Measurements from ENCODE around the gene ANKRD7.

ANKRD7 gene

GRCh38 chr7:118183428-118183785, 41.1 kb upstream of the ANKRD7 start:
- Histone ChIP-seq H4K8ac (ENCODE audit: low read depth, low read length) (peak overlapping the region; percentile 64), H3K4me1 (ENCODE audit: control insufficient read depth in 1 of 2, insufficient read depth in 2 of 2, low read length in 2 of 2) (peaks cover 3 to 6% of the 10 kb centered on the region in 2 experiments), H3K14ac (ENCODE audit: low read length) (peak overlapping the region; percentile 46), H3K27ac (ENCODE audit: low read depth, low read length) (peak overlapping the region; percentile 72), H3K4ac (ENCODE audit: low read depth, low read length) (peak overlapping the region; percentile 38), H3K36me3 (ENCODE audit: control insufficient read depth in 1 of 2, insufficient read depth in 2 of 2, low read length in 2 of 2) (peaks cover 3% of the 10 kb centered on the region in 2 experiments), H4K12ac (ENCODE audit: low read depth, low read length) (peak overlapping the region; percentile 85), H2AFZ (ENCODE audit: insufficient read depth, low read length, poor library complexity) (no peak overlapping the region), H2BK5ac (ENCODE audit: low read depth, low read length, poor library complexity) (peak overlapping the region; percentile 42), H2BK12ac (ENCODE audit: low read length) (no peak overlapping the region), H4K91ac (ENCODE audit: low read depth, low read length) (peak overlapping the region; percentile 82), H2AK5ac (ENCODE audit: low read length) (peak overlapping the region; percentile 23), H3K18ac (ENCODE audit: low read length) (no peak overlapping the region), H3K9me3 (ENCODE audit: insufficient read depth, low read depth, low read length) (no peaks in the 10 kb centered on the region), H3K79me1 (ENCODE audit: low read length) (peaks cover 6% of the 10 kb centered on the region), H3K27me3 (ENCODE audit: insufficient read depth, low read length) (no peaks in the 10 kb centered on the region), H3K4me3 (ENCODE audit: low read depth, low read length) (peak overlapping the region; percentile 72), H3K4me2 (ENCODE audit: low read length) (peak overlapping the region; percentile 75), H2BK120ac (ENCODE audit: insufficient read depth, low read length, poor library complexity) (no peak overlapping the region), H3K9ac (ENCODE audit: low read length) (peak overlapping the region; percentile 96), H3K79me2 (ENCODE audit: control insufficient read depth, insufficient read depth, low read length, poor library complexity) (peaks cover 4% of the 10 kb centered on the region), H3K23ac (ENCODE audit: low read length) (no peak overlapping the region)
- WGBS (ENCODE audit: extremely low coverage, insufficient coverage, insufficient read length): no CpG with 5 or more reads among the region's 15 CpGs
- no peak for DNase-seq

GRCh38 chr7:118183786-118184564, 40.5 kb upstream of the ANKRD7 start, which contains the start of gene LSM8:
TSS of gene LSM8 (plus strand) at chr7:118184164. CDS start at chr7:118184224, 60 bp downstream.
- peak within 1 kb of the TSS; percentile 82 for H4K91ac ChIP-seq (ENCODE audit: low read depth, low read length)
- peak within 1 kb of the TSS; percentile 75 for H3K4me2 ChIP-seq (ENCODE audit: low read length)
- peak within 1 kb of the TSS; percentile 86 for H3K27ac ChIP-seq (ENCODE audit: low read depth, low read length)
- no peak within 1 kb of the TSS for H3K23ac ChIP-seq (ENCODE audit: low read length)
- peak; percentile 99 to 100 for DNase-seq
- peaks cover 6% of the 10 kb centered on the region for H3K79me1 ChIP-seq (ENCODE audit: low read length)
- peak within 1 kb of the TSS; percentile 88 for H3K14ac ChIP-seq (ENCODE audit: low read length)
- peak within 1 kb of the TSS; percentile 96 for H4K8ac ChIP-seq (ENCODE audit: low read depth, low read length)
- peak within 1 kb of the TSS; percentile 85 for H4K12ac ChIP-seq (ENCODE audit: low read depth, low read length)
- H3K18ac ChIP-seq (ENCODE audit: low read length): peak within 1 kb of the TSS; percentile 73
- WGBS (ENCODE audit: extremely low coverage, insufficient coverage, insufficient read length): no CpG with 5 or more reads among the region's 62 CpGs
- H2BK120ac ChIP-seq (ENCODE audit: insufficient read depth, low read length, poor library complexity): peak within 1 kb of the TSS; percentile 84
- peaks cover 5 to 6% of the 10 kb centered on the region in 2 experiments for H3K36me3 ChIP-seq (ENCODE audit: control insufficient read depth in 1 of 2, insufficient read depth in 2 of 2, low read length in 2 of 2)
- H3K4ac ChIP-seq (ENCODE audit: low read depth, low read length): peak within 1 kb of the TSS; percentile 89
- H3K4me3 ChIP-seq (ENCODE audit: low read depth, low read length): peak within 1 kb of the TSS; percentile 91
- no peak within 1 kb of the TSS for H2BK12ac ChIP-seq (ENCODE audit: low read length)
- no peaks in the 10 kb centered on the region for H3K9me3 ChIP-seq (ENCODE audit: insufficient read depth, low read depth, low read length)
- H2BK5ac ChIP-seq (ENCODE audit: low read depth, low read length, poor library complexity): peak within 1 kb of the TSS; percentile 58
- H3K4me1 ChIP-seq (ENCODE audit: control insufficient read depth in 1 of 2, insufficient read depth in 2 of 2, low read length in 2 of 2): peaks cover 3 to 6% of the 10 kb centered on the region in 2 experiments
- peak within 1 kb of the TSS; percentile 77 for H2AFZ ChIP-seq (ENCODE audit: insufficient read depth, low read length, poor library complexity)
- H3K9ac ChIP-seq (ENCODE audit: low read length): peak within 1 kb of the TSS; percentile 96
- no peaks in the 10 kb centered on the region for H3K27me3 ChIP-seq (ENCODE audit: insufficient read depth, low read length)
- H3K79me2 ChIP-seq (ENCODE audit: control insufficient read depth, insufficient read depth, low read length, poor library complexity): peaks cover 4% of the 10 kb centered on the region
- peak within 1 kb of the TSS; percentile 23 for H2AK5ac ChIP-seq (ENCODE audit: low read length)

GRCh38 chr7:118184565-118184940, 40.0 kb upstream of the ANKRD7 start:
- no peak overlapping the region for H4K8ac ChIP-seq (ENCODE audit: low read depth, low read length)
- H3K36me3 ChIP-seq (ENCODE audit: control insufficient read depth in 1 of 2, insufficient read depth in 2 of 2, low read length in 2 of 2): peaks cover 11 to 12% of the 10 kb centered on the region in 2 experiments
- H4K12ac ChIP-seq (ENCODE audit: low read depth, low read length): no peak overlapping the region
- peaks cover 3 to 6% of the 10 kb centered on the region in 2 experiments for H3K4me1 ChIP-seq (ENCODE audit: control insufficient read depth in 1 of 2, insufficient read depth in 2 of 2, low read length in 2 of 2)
- H3K4me2 ChIP-seq (ENCODE audit: low read length): peak overlapping the region; percentile 68
- H3K4me3 ChIP-seq (ENCODE audit: low read depth, low read length): peak overlapping the region; percentile 91
- H3K79me2 ChIP-seq (ENCODE audit: control insufficient read depth, insufficient read depth, low read length, poor library complexity): peaks cover 4% of the 10 kb centered on the region
- no peak overlapping the region for H2BK5ac ChIP-seq (ENCODE audit: low read depth, low read length, poor library complexity)
- no peak overlapping the region for H2BK12ac ChIP-seq (ENCODE audit: low read length)
- peak overlapping the region; percentile 94 for H3K9ac ChIP-seq (ENCODE audit: low read length)
- H3K23ac ChIP-seq (ENCODE audit: low read length): no peak overlapping the region
- H4K91ac ChIP-seq (ENCODE audit: low read depth, low read length): no peak overlapping the region
- H3K27me3 ChIP-seq (ENCODE audit: insufficient read depth, low read length): no peaks in the 10 kb centered on the region
- H2AK5ac ChIP-seq (ENCODE audit: low read length): no peak overlapping the region
- peaks cover 6% of the 10 kb centered on the region for H3K79me1 ChIP-seq (ENCODE audit: low read length)
- no peak overlapping the region for H3K27ac ChIP-seq (ENCODE audit: low read depth, low read length)
- H3K18ac ChIP-seq (ENCODE audit: low read length): no peak overlapping the region
- no peaks in the 10 kb centered on the region for H3K9me3 ChIP-seq (ENCODE audit: insufficient read depth, low read depth, low read length)
- WGBS (ENCODE audit: extremely low coverage, insufficient coverage, insufficient read length): no CpG with 5 or more reads among the region's 10 CpGs
- H2BK120ac ChIP-seq (ENCODE audit: insufficient read depth, low read length, poor library complexity): no peak overlapping the region
- DNase-seq: no peak
- H3K14ac ChIP-seq (ENCODE audit: low read length): no peak overlapping the region
- no peak overlapping the region for H2AFZ ChIP-seq (ENCODE audit: insufficient read depth, low read length, poor library complexity)
- peak overlapping the region; percentile 89 for H3K4ac ChIP-seq (ENCODE audit: low read depth, low read length)

GRCh38 chr7:118185163-118185860, 39.2 kb upstream of the ANKRD7 start:
- Histone ChIP-seq H3K23ac (ENCODE audit: low read length) (no peak overlapping the region), H3K9me3 (ENCODE audit: insufficient read depth, low read depth, low read length) (no peaks in the 10 kb centered on the region), H2BK5ac (ENCODE audit: low read depth, low read length, poor library complexity) (no peak overlapping the region), H2AFZ (ENCODE audit: insufficient read depth, low read length, poor library complexity) (no peak overlapping the region), H2BK120ac (ENCODE audit: insufficient read depth, low read length, poor library complexity) (no peak overlapping the region), H4K8ac (ENCODE audit: low read depth, low read length) (no peak overlapping the region), H2AK5ac (ENCODE audit: low read length) (no peak overlapping the region), H4K12ac (ENCODE audit: low read depth, low read length) (no peak overlapping the region), H3K4me2 (ENCODE audit: low read length) (peak overlapping the region; percentile 1), H4K91ac (ENCODE audit: low read depth, low read length) (no peak overlapping the region), H3K9ac (ENCODE audit: low read length) (no peak overlapping the region), H3K4me1 (ENCODE audit: control insufficient read depth in 1 of 2, insufficient read depth in 2 of 2, low read length in 2 of 2) (peaks cover 3 to 6% of the 10 kb centered on the region in 2 experiments), H3K4ac (ENCODE audit: low read depth, low read length) (peak overlapping the region; percentile 74), H3K79me2 (ENCODE audit: control insufficient read depth, insufficient read depth, low read length, poor library complexity) (peaks cover 4% of the 10 kb centered on the region), H3K14ac (ENCODE audit: low read length) (no peak overlapping the region), H3K27ac (ENCODE audit: low read depth, low read length) (no peak overlapping the region), H3K4me3 (ENCODE audit: low read depth, low read length) (peak overlapping the region; percentile 33), H3K79me1 (ENCODE audit: low read length) (peaks cover 6% of the 10 kb centered on the region), H2BK12ac (ENCODE audit: low read length) (no peak overlapping the region), H3K27me3 (ENCODE audit: insufficient read depth, low read length) (no peaks in the 10 kb centered on the region), H3K36me3 (ENCODE audit: control insufficient read depth in 1 of 2, insufficient read depth in 2 of 2, low read length in 2 of 2) (peaks cover 12 to 13% of the 10 kb centered on the region in 2 experiments), H3K18ac (ENCODE audit: low read length) (no peak overlapping the region)
- WGBS (ENCODE audit: extremely low coverage, insufficient coverage, insufficient read length): no CpG with 5 or more reads among the region's 6 CpGs
- DNase-seq: peak in 1 of 2 donors; percentile 20
